ENCODE data around the gene ADIPOR2.

DNA sequence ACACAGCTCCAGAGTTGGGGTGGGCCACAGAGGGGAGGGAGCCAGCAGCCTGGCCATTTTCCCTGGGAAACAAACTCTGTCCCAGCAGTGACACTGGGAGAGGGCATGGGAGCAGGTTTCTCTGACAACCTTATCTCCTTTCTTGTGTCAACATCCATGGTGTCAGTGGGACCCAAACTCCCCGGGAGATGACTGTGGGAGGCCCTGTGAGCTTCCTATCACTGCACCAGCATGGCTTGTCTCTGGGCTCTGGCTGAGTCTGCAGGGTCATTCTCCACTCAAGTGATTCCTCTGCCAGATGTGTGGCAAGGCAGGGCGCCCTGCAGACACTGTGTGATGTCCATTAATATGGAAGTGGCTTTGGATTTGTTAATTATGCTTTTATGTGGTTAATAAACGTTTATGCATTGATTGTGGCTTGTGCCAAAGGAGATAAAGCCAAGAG, 139.6 kb downstream of the ADIPOR2 start:
- no peak for TF ChIP-seq CTCF (IDR thresholded peaks at IDR 0.05; ENCODE audit: low read length)
- TF ChIP-seq EZH2 (IDR thresholded peaks at IDR 0.05; ENCODE audit: borderline replicate concordance, low read length) = no peak

Measured in OCI-LY1 (cell line).